ENCODE measurements around the gene PCNP. TPM values are rescaled to one million over a fixed set of nuclear protein-coding genes. Genes with fewer than 3 reads are reported as not detected.
A peak's percentile ranks its signal among the peaks of the same experiment; 100 is the strongest.
"Not testable (repeated sequence)": the region's sequence is repeated elsewhere in the genome, so short reads cannot be mapped to it uniquely, and the experiment has no call there.

PCNP gene
- total RNA-seq, 1 donor from 2014 or later, result 190 TPM

GRCh38 chr3:101544161-101544850 lies 29.7 kb upstream of the PCNP start:
- intact Hi-C loops (cut with micrococcal nuclease), result loop anchor here (1.0 kb wide), 1 partner anchor 17 kb away; the partner anchor contains the start of gene TRMT10C
- Mint-ChIP-seq H3K36me3 (ENCODE audit: low read depth) (no peaks in the 10 kb centered on the region), H3K9me3 (peaks cover 4% of the 10 kb centered on the region), H3K27ac (peak overlapping the region; percentile 27), H3K4me3 (ENCODE audit: low read depth) (peak overlapping the region; percentile 2), H3K27me3 (ENCODE audit: low read depth) (peaks cover 4% of the 10 kb centered on the region), H3K4me1 (ENCODE audit: low read depth) (peaks cover 34% of the 10 kb centered on the region)
- DNase-seq (ENCODE audit: low spot score), result no peak

- Mint-ChIP-seq H3K36me3 (ENCODE audit: low read depth) (no peaks in the 10 kb centered on the region), H3K4me1 (ENCODE audit: low read depth) (peaks cover 20% of the 10 kb centered on the region), H3K4me3 (ENCODE audit: low read depth) (no peak overlapping the region), H3K27ac (peak overlapping the region; percentile 5), H3K27me3 (ENCODE audit: low read depth) (no peaks in the 10 kb centered on the region), H3K9me3 (no peaks in the 10 kb centered on the region)
- intact Hi-C loops (cut with micrococcal nuclease), result no loop called here
- DNase-seq (ENCODE audit: low spot score), result no peak
Observed at GRCh38 chr3:101548527-101549105, 25.4 kb upstream of the PCNP start.

GRCh38 chr3:101549473-101549872 lies 24.5 kb upstream of the PCNP start:
- Mint-ChIP-seq H3K4me3 (ENCODE audit: low read depth) (no peak overlapping the region), H3K36me3 (ENCODE audit: low read depth) (no peaks in the 10 kb centered on the region), H3K4me1 (ENCODE audit: low read depth) (peaks cover 12% of the 10 kb centered on the region), H3K27me3 (ENCODE audit: low read depth) (no peaks in the 10 kb centered on the region), H3K27ac (no peak overlapping the region), H3K9me3 (no peaks in the 10 kb centered on the region)
- DNase-seq (ENCODE audit: low spot score), result no peak
- intact Hi-C loops (cut with micrococcal nuclease), result no loop called here

GRCh38 chr3:101551359-101552081 lies 22.5 kb upstream of the PCNP start:
- H3K27ac Mint-ChIP-seq; intact Hi-C loops (cut with micrococcal nuclease); H3K4me1 Mint-ChIP-seq (ENCODE audit: low read depth); H3K27me3 Mint-ChIP-seq (ENCODE audit: low read depth); DNase-seq (ENCODE audit: low spot score); H3K9me3 Mint-ChIP-seq; H3K36me3 Mint-ChIP-seq (ENCODE audit: low read depth); H3K4me3 Mint-ChIP-seq (ENCODE audit: low read depth): not testable (repeated sequence)

GRCh38 chr3:101553381-101553780 lies 20.6 kb upstream of the PCNP start:
- not testable (repeated sequence) for H3K4me3 Mint-ChIP-seq (ENCODE audit: low read depth)

GRCh38 chr3:101556064-101556463 lies 17.9 kb upstream of the PCNP start:
- Mint-ChIP-seq H3K27ac (no peak overlapping the region), H3K9me3 (no peaks in the 10 kb centered on the region), H3K4me1 (ENCODE audit: low read depth) (peaks cover 7% of the 10 kb centered on the region), H3K36me3 (ENCODE audit: low read depth) (no peaks in the 10 kb centered on the region), H3K27me3 (ENCODE audit: low read depth) (peaks cover 10% of the 10 kb centered on the region), H3K4me3 (ENCODE audit: low read depth) (no peak overlapping the region)
- intact Hi-C loops (cut with micrococcal nuclease), result no loop called here
- no peak for DNase-seq (ENCODE audit: low spot score)

More at GRCh38 chr3:101553381-101553780, 20.6 kb upstream of the PCNP start:
- H3K36me3 Mint-ChIP-seq (ENCODE audit: low read depth); H3K27ac Mint-ChIP-seq; intact Hi-C loops (cut with micrococcal nuclease); H3K4me1 Mint-ChIP-seq (ENCODE audit: low read depth); DNase-seq (ENCODE audit: low spot score); H3K27me3 Mint-ChIP-seq (ENCODE audit: low read depth); H3K9me3 Mint-ChIP-seq: not testable (repeated sequence)

GRCh38 chr3:101561630-101562328 lies 12.2 kb upstream of the PCNP start, which contains the start of gene TRMT10C:
TRMT10C (plus strand) TSS chr3:101561868; CDS start chr3:101564782, 2,914 bp downstream.
- no peaks in the 10 kb centered on the region for H3K9me3 Mint-ChIP-seq
- peaks cover 26% of the 10 kb centered on the region for H3K4me1 Mint-ChIP-seq (ENCODE audit: low read depth)
- peaks cover 44% of the 10 kb centered on the region for H3K36me3 Mint-ChIP-seq (ENCODE audit: low read depth)
- peaks cover 1% of the 10 kb centered on the region for H3K27me3 Mint-ChIP-seq (ENCODE audit: low read depth)
- H3K27ac Mint-ChIP-seq, result peak within 1 kb of the TSS; percentile 97
- H3K4me3 Mint-ChIP-seq (ENCODE audit: low read depth), result peak within 1 kb of the TSS; percentile 97
- intact Hi-C loops (cut with micrococcal nuclease), result loop anchor here (1.0 to 2.0 kb wide), 5 partner anchors 13 to 163 kb away; partner anchors contain the start of genes CEP97, PCNP and ZBTB11
- peak; percentile 89 for DNase-seq (ENCODE audit: low spot score)

GRCh38 chr3:101567528-101568317 lies 6.3 kb upstream of the PCNP start:
- H3K4me3 Mint-ChIP-seq (ENCODE audit: low read depth), result peak overlapping the region; percentile 54
- intact Hi-C loops (cut with micrococcal nuclease), result loop anchor here (1.0 kb wide), 2 partner anchors 49 to 187 kb away; no protein-coding TSS in a partner anchor
- H3K4me1 Mint-ChIP-seq (ENCODE audit: low read depth), result peaks cover 59% of the 10 kb centered on the region
- H3K27me3 Mint-ChIP-seq (ENCODE audit: low read depth), result no peaks in the 10 kb centered on the region
- H3K9me3 Mint-ChIP-seq, result no peaks in the 10 kb centered on the region
- peaks cover 59% of the 10 kb centered on the region for H3K36me3 Mint-ChIP-seq (ENCODE audit: low read depth)
- H3K27ac Mint-ChIP-seq, result peak overlapping the region; percentile 93
- no peak for DNase-seq (ENCODE audit: low spot score)

GRCh38 chr3:101571028-101571895 lies 2.7 kb upstream of the PCNP start:
- H3K4me3 Mint-ChIP-seq (ENCODE audit: low read depth), result no peak overlapping the region
- peaks cover 41% of the 10 kb centered on the region for H3K36me3 Mint-ChIP-seq (ENCODE audit: low read depth)
- H3K27ac Mint-ChIP-seq, result no peak overlapping the region
- H3K27me3 Mint-ChIP-seq (ENCODE audit: low read depth), result no peaks in the 10 kb centered on the region
- intact Hi-C loops (cut with micrococcal nuclease), result loop anchor here (5.0 kb wide), 2 partner anchors 399 to 1169 kb away; partner anchors contain the start of genes LNP1 and TOMM70
- peaks cover 63% of the 10 kb centered on the region for H3K4me1 Mint-ChIP-seq (ENCODE audit: low read depth)
- DNase-seq (ENCODE audit: low spot score), result no peak
- no peaks in the 10 kb centered on the region for H3K9me3 Mint-ChIP-seq

GRCh38 chr3:101574388-101575112 lies 570 bp downstream of the PCNP start:
- peaks cover 58% of the 10 kb centered on the region for H3K4me1 Mint-ChIP-seq (ENCODE audit: low read depth)
- peaks cover 36% of the 10 kb centered on the region for H3K36me3 Mint-ChIP-seq (ENCODE audit: low read depth)
- peak overlapping the region; percentile 96 for H3K4me3 Mint-ChIP-seq (ENCODE audit: low read depth)
- no peaks in the 10 kb centered on the region for H3K9me3 Mint-ChIP-seq
- no peaks in the 10 kb centered on the region for H3K27me3 Mint-ChIP-seq (ENCODE audit: low read depth)
- intact Hi-C loops (cut with micrococcal nuclease), result loop anchor here (1.0 to 5.0 kb wide), 5 partner anchors 13 to 1172 kb away; partner anchors contain the start of genes CEP97, LNP1, TOMM70 and TRMT10C
- DNase-seq (ENCODE audit: low spot score), result peak; percentile 60
- H3K27ac Mint-ChIP-seq, result peak overlapping the region; percentile 99

- Mint-ChIP-seq H3K27ac (no peak overlapping the region), H3K4me1 (ENCODE audit: low read depth) (peaks cover 40% of the 10 kb centered on the region), H3K4me3 (ENCODE audit: low read depth) (no peak overlapping the region), H3K9me3 (no peaks in the 10 kb centered on the region), H3K27me3 (ENCODE audit: low read depth) (no peaks in the 10 kb centered on the region), H3K36me3 (ENCODE audit: low read depth) (peaks cover 51% of the 10 kb centered on the region)
- DNase-seq (ENCODE audit: low spot score), result no peak
- intact Hi-C loops (cut with micrococcal nuclease), result no loop called here
Observed at GRCh38 chr3:101577286-101577685, 3.3 kb downstream of the PCNP start.
